ENCODE data around the gene GTF2A2. TPM values are rescaled to one million over a fixed set of nuclear protein-coding genes. Genes with fewer than 3 reads are reported as not detected.
"Not testable (repeated sequence)": the region's sequence is repeated elsewhere in the genome, so short reads cannot be mapped to it uniquely, and the experiment has no call there.

GTF2A2 gene
- total RNA-seq, result 100 to 1,000 TPM; 118 to 132 TPM

GRCh38 chr15:59656897-59657634, at the start of gene GTF2A2:
Gene GTF2A2, minus strand, starts transcription at chr15:59657515. Its CDS starts 5,238 bp downstream, at chr15:59652277.
- no peak within 1 kb of the TSS for H3K4me3 Mint-ChIP-seq
- peaks cover 6 to 19% of the 10 kb centered on the region in 2 donors for H3K36me3 Mint-ChIP-seq (ENCODE audit: insufficient read depth in 2 of 2)
- no peaks in the 10 kb centered on the region for H3K27me3 Mint-ChIP-seq (ENCODE audit: low read depth)
- peaks cover 0 to 3% of the 10 kb centered on the region in 2 donors for H3K9me3 Mint-ChIP-seq
- H3K4me1 Mint-ChIP-seq (ENCODE audit: low read depth), result peaks cover 5% of the 10 kb centered on the region
- DNase-seq (peak; percentile 96 to 97), ATAC-seq (replicated peaks in 1 of 2) (peak; percentile 100)
- peak within 1 kb of the TSS; percentile 75 for H3K27ac Mint-ChIP-seq

GRCh38 chr15:59703979-59704796, 46.9 kb upstream of the GTF2A2 start:
- Mint-ChIP-seq H3K4me3 (no peak overlapping the region), H3K4me1 (ENCODE audit: low read depth) (no peaks in the 10 kb centered on the region), H3K9me3 (no peaks in the 10 kb centered on the region), H3K27me3 (ENCODE audit: low read depth) (peaks cover 7% of the 10 kb centered on the region), H3K27ac (no peak overlapping the region), H3K36me3 (ENCODE audit: insufficient read depth in 2 of 2) (peaks cover 1 to 2% of the 10 kb centered on the region in 2 donors)
- no peak for ATAC-seq (replicated peaks in 1 of 2)
- DNase-seq, result no peak

GRCh38 chr15:59702351-59702750, 45.0 kb upstream of the GTF2A2 start:
- Mint-ChIP-seq H3K4me1 (ENCODE audit: low read depth) (no peaks in the 10 kb centered on the region), H3K27me3 (ENCODE audit: low read depth) (peaks cover 7% of the 10 kb centered on the region), H3K4me3 (no peak overlapping the region), H3K9me3 (no peaks in the 10 kb centered on the region), H3K27ac (no peak overlapping the region), H3K36me3 (ENCODE audit: insufficient read depth in 2 of 2) (no peaks in the 10 kb centered on the region)
- no peak for ATAC-seq (replicated peaks in 1 of 2)
- no peak for DNase-seq

GRCh38 chr15:59701880-59702279, 44.6 kb upstream of the GTF2A2 start:
- ATAC-seq (replicated peaks in 1 of 2), result no peak
- no peak overlapping the region for H3K4me3 Mint-ChIP-seq

GRCh38 chr15:59699810-59700431, 42.6 kb upstream of the GTF2A2 start:
- peaks cover 7% of the 10 kb centered on the region for H3K27me3 Mint-ChIP-seq (ENCODE audit: low read depth)
- no peaks in the 10 kb centered on the region for H3K36me3 Mint-ChIP-seq (ENCODE audit: insufficient read depth in 2 of 2)
- DNase-seq (no peak), ATAC-seq (replicated peaks in 1 of 2) (no peak)
- H3K4me1 Mint-ChIP-seq (ENCODE audit: low read depth), result no peaks in the 10 kb centered on the region
- H3K9me3 Mint-ChIP-seq, result no peaks in the 10 kb centered on the region
- H3K27ac Mint-ChIP-seq, result no peak overlapping the region
- H3K4me3 Mint-ChIP-seq, result no peak overlapping the region

More at GRCh38 chr15:59701880-59702279, 44.6 kb upstream of the GTF2A2 start:
- no peaks in the 10 kb centered on the region for H3K36me3 Mint-ChIP-seq (ENCODE audit: insufficient read depth in 2 of 2)
- DNase-seq, result no peak
- H3K4me1 Mint-ChIP-seq (ENCODE audit: low read depth), result no peaks in the 10 kb centered on the region
- H3K27ac Mint-ChIP-seq, result no peak overlapping the region
- peaks cover 7% of the 10 kb centered on the region for H3K27me3 Mint-ChIP-seq (ENCODE audit: low read depth)
- no peaks in the 10 kb centered on the region for H3K9me3 Mint-ChIP-seq

- H3K4me1 Mint-ChIP-seq (ENCODE audit: low read depth); ATAC-seq (replicated peaks in 1 of 2); H3K9me3 Mint-ChIP-seq; H3K36me3 Mint-ChIP-seq (ENCODE audit: insufficient read depth in 2 of 2); H3K27ac Mint-ChIP-seq; H3K4me3 Mint-ChIP-seq; DNase-seq; H3K27me3 Mint-ChIP-seq (ENCODE audit: low read depth): not testable (repeated sequence)
Measured at GRCh38 chr15:59698065-59698464, 40.8 kb upstream of the GTF2A2 start.

- no peaks in the 10 kb centered on the region for H3K36me3 Mint-ChIP-seq (ENCODE audit: insufficient read depth in 2 of 2)
- DNase-seq, result no peak
- no peak overlapping the region for H3K4me3 Mint-ChIP-seq
- H3K9me3 Mint-ChIP-seq, result no peaks in the 10 kb centered on the region
- no peaks in the 10 kb centered on the region for H3K4me1 Mint-ChIP-seq (ENCODE audit: low read depth)
- no peak for ATAC-seq (replicated peaks in 1 of 2)
- peaks cover 7% of the 10 kb centered on the region for H3K27me3 Mint-ChIP-seq (ENCODE audit: low read depth)
- H3K27ac Mint-ChIP-seq, result no peak overlapping the region
Measured at GRCh38 chr15:59696332-59696731, 39.0 kb upstream of the GTF2A2 start.

GRCh38 chr15:59694779-59695178, 37.5 kb upstream of the GTF2A2 start:
- DNase-seq (no peak), ATAC-seq (replicated peaks in 1 of 2) (no peak)
- no peak overlapping the region for H3K4me3 Mint-ChIP-seq
- no peak overlapping the region for H3K27ac Mint-ChIP-seq
- no peaks in the 10 kb centered on the region for H3K9me3 Mint-ChIP-seq
- no peaks in the 10 kb centered on the region for H3K36me3 Mint-ChIP-seq (ENCODE audit: insufficient read depth in 2 of 2)
- peaks cover 8% of the 10 kb centered on the region for H3K4me1 Mint-ChIP-seq (ENCODE audit: low read depth)
- H3K27me3 Mint-ChIP-seq (ENCODE audit: low read depth), result peaks cover 2% of the 10 kb centered on the region

- peak overlapping the region; percentile 27 to 64 for H3K4me3 Mint-ChIP-seq
- H3K4me1 Mint-ChIP-seq (ENCODE audit: low read depth), result peaks cover 29% of the 10 kb centered on the region
- no peaks in the 10 kb centered on the region for H3K9me3 Mint-ChIP-seq
- ATAC-seq (replicated peaks in 1 of 2), result no peak
- peak; percentile 29 to 41 for DNase-seq
- H3K36me3 Mint-ChIP-seq (ENCODE audit: insufficient read depth in 2 of 2), result peaks cover 8 to 17% of the 10 kb centered on the region in 2 donors
- no peaks in the 10 kb centered on the region for H3K27me3 Mint-ChIP-seq (ENCODE audit: low read depth)
- H3K27ac Mint-ChIP-seq, result peak overlapping the region; percentile 60
Measured at GRCh38 chr15:59691194-59691805, 34.0 kb upstream of the GTF2A2 start.

- no peaks in the 10 kb centered on the region for H3K27me3 Mint-ChIP-seq (ENCODE audit: low read depth)
- H3K36me3 Mint-ChIP-seq (ENCODE audit: insufficient read depth in 2 of 2), result peaks cover 8 to 17% of the 10 kb centered on the region in 2 donors
- peak overlapping the region; percentile 82 to 100 for H3K4me3 Mint-ChIP-seq
- DNase-seq (peak; percentile 65), ATAC-seq (replicated peaks in 1 of 2) (peak; percentile 19 to 28)
- no peaks in the 10 kb centered on the region for H3K9me3 Mint-ChIP-seq
- peaks cover 43% of the 10 kb centered on the region for H3K4me1 Mint-ChIP-seq (ENCODE audit: low read depth)
- peak overlapping the region; percentile 99 for H3K27ac Mint-ChIP-seq
Measured at GRCh38 chr15:59689626-59690236, 32.4 kb upstream of the GTF2A2 start.

- Mint-ChIP-seq H3K27me3 (ENCODE audit: low read depth) (no peaks in the 10 kb centered on the region), H3K9me3 (no peaks in the 10 kb centered on the region), H3K4me3 (peak within 1 kb of the TSS; percentile 82 to 100), H3K4me1 (ENCODE audit: low read depth) (peaks cover 49% of the 10 kb centered on the region), H3K27ac (peak within 1 kb of the TSS; percentile 99), H3K36me3 (ENCODE audit: insufficient read depth in 2 of 2) (peaks cover 8 to 17% of the 10 kb centered on the region in 2 donors)
- ATAC-seq (replicated peaks in 1 of 2) (peak; percentile 90 to 91), DNase-seq (peak; percentile 98 to 99)
Measured at GRCh38 chr15:59688782-59689625, 31.7 kb upstream of the GTF2A2 start, which contains the start of gene BNIP2. Gene BNIP2, minus strand, starts transcription at chr15:59689320. Its CDS starts 6,863 bp downstream, at chr15:59682457.

- peaks cover 8 to 17% of the 10 kb centered on the region in 2 donors for H3K36me3 Mint-ChIP-seq (ENCODE audit: insufficient read depth in 2 of 2)
- peak in 1 of 2 donors; percentile 3 for ATAC-seq (replicated peaks in 1 of 2)
- DNase-seq, result peak; percentile 5 to 24
- no peaks in the 10 kb centered on the region for H3K9me3 Mint-ChIP-seq
- peak overlapping the region; percentile 82 to 100 for H3K4me3 Mint-ChIP-seq
- peaks cover 55% of the 10 kb centered on the region for H3K4me1 Mint-ChIP-seq (ENCODE audit: low read depth)
- peak overlapping the region; percentile 99 for H3K27ac Mint-ChIP-seq
- no peaks in the 10 kb centered on the region for H3K27me3 Mint-ChIP-seq (ENCODE audit: low read depth)
Measured at GRCh38 chr15:59688423-59688781, 31.1 kb upstream of the GTF2A2 start.

Measured in activated T-cell treated with anti-CD3 and anti-CD28 coated beads, Interleukin-2, amount 50 U/mL, for 72 hours (primary cell).